HG03342 (cell line): Measurements from ENCODE around the gene CDON.

Experiments
- ATAC-seq: cut with Tn5 transposase; IDR thresholded peaks from one replicate; pipeline ENCODE4 v1.9.1; 2021; ENCODE audit warnings: mild to moderate bottlenecking, moderate library complexity; ENCODE audit not compliant: unreplicated experiment

CDON gene

GRCh38 chr11:125945011-125945796 lies 117.5 kb downstream of the CDON start:
- ATAC-seq, result no peak

DNA sequence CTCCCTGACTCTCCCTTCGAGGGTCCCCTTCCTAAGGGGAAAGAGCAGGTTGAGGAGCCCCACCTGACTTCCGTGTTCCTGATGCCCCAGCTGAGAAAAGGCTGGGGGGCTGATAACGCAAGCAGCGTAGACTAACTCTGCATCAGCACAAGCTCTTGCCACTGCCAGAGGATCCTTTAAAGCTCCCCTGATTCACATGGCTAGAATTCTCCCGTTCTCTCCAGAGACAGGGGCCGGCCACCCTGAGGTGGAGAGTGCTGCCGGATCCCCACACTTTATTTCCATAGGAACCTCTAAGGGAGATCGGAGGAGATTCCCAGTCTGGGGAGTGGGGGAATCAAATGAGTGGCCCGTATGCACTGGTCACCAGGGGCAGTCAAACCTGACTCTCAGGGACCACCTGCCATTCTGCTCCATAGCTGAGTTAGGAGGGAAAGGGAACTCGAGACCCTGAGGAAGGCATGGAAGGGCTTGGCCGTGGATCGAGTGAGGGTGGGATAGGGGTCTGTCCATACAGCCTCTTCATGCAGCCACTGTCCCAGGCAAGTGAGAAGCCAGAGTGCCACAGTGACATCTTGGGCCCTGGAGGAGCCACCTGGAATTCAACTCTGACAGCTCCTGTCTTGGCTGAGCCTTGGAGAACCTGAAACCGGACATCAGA lies 118.2 kb downstream of the CDON start:
- no peak for ATAC-seq

DNA sequence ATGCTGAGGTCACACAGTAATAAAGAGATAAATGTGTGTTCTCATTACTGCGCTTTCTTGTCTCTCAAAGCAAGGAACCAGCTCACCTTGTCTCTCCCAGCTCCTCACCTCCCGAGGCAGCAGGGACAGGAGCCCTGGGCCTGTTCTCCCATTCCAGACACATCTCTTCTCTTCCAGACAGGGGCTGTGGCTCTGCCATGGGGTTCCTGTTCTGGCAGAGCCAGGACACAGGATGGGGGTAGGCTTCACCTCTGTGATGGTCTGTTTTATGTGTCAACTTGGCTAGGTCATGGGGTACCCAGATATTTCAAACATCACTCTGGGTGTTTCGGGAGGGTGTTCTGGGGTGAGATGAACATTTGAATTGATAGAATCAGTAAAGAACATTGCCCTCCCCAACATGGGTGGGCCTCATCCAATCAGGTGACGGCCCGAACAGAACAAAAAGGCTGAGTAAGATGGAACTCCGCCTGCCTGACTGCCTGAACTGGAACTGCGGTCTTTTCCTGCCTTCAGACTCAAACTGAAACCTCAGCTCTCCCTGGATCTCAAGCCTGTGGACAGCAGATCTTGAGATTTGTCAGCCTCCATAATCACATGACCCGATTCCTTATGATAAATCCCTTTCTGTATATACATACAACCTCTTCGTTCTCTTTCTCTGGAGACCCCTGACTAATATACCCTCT lies 118.9 kb downstream of the CDON start:
- no peak for ATAC-seq

DNA sequence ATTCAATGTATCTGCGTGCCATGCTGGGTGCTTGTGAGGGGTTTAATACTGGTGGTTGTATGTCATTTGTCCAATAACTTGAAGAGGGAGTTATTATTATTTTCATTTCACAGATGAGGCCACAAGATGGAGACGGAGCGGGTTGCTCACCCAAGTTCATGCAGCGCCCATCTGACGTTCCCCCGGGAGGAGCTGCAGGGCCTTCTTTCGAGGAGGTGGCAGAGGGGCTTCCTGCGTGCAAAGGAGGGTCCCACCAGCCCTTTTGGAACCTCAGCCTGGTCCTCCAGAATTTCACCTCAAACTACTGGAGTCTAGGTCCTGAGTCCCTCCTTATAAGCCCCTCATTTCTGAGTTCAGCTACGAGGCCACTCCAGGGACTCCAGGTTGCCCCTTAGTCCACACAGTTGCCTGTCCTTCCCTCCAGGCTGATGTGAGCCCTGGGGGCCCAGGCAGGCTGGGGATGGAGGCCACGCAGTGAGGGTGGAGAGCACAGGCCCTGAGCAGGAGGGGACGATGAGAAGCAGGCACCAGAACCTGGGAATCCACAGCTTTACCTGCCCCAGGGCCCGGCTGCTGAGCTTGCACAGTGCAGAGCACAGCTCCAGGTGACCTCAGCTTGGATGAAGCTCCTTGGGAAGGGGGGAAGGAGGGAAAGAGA lies 119.8 kb downstream of the CDON start:
- ATAC-seq, result no peak

GRCh38 chr11:125941619-125942611 lies 120.8 kb downstream of the CDON start:
- ATAC-seq, result peak; percentile 61

DNA sequence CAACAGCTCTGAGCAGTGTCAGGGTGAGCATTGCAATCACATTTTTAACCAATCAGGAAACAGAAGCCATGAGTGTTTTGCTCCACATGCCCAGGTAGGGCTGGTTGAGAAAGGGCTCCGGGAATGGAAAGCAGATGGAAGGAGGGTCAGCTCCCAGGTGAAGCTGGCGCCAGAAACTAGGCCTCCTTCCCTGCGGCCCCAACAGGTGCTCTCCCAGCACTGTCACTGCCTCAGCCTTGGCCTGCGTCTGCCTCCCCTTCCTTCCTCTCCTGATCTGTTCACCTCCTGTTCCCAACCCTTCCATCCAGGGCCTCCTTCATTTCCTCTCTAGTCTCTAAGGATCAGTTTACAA lies 121.4 kb downstream of the CDON start:
- ATAC-seq, result no peak

GRCh38 chr11:125940145-125940544 lies 122.5 kb downstream of the CDON start:
- no peak for ATAC-seq

DNA sequence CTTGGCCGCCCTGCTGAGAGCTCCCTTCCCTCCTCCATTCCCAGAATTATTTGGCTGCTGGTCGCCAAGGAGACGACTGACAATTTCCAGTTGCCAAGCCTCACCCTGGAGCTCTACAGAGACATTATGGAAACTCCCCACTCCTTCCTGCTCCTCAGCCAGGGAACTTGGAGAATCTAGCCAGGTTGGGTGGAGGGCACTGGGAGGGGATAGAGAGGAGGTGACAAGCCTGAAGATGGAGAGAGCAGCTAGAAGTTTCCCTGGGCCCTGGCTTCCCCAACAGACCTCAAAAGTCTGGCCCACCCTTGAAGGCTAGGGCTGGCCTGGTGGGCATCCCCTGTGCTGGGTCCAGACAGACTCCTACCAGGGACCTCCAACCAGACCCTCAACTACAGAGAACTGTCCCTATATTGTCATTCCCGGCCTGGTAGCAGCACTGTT lies 123.6 kb downstream of the CDON start:
- ATAC-seq, result no peak

- no peak for ATAC-seq
Observed at GRCh38 chr11:125938418-125938817, 124.2 kb downstream of the CDON start.

DNA sequence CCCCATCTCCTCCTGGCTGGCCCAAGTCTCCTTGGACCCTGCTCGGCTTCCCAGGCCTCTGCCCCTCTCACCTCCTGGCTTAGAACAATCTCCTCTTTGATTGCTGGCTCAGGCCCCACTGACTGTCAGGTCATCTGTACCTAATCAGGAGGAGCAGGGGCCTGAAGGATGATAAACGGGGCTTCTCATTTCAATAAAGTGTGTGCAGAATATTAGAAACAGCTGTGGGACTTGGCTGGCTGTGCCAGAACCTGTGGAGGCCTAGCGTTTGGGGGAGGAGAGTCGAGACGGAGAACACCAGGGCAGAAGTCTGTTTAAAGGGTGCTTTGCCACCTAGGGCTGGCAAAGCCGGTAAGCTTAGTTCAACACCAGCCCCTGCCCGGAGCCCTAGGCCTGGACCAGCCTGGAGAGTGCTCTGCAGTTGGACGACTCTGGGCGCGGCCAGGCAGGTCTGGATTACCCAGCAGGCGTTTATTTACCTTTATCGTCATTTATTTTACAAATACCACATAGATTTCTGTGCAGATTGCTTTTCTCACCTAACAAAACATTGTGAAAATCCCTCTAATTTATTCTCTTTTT lies 127.0 kb downstream of the CDON start:
- ATAC-seq, result no peak

DNA sequence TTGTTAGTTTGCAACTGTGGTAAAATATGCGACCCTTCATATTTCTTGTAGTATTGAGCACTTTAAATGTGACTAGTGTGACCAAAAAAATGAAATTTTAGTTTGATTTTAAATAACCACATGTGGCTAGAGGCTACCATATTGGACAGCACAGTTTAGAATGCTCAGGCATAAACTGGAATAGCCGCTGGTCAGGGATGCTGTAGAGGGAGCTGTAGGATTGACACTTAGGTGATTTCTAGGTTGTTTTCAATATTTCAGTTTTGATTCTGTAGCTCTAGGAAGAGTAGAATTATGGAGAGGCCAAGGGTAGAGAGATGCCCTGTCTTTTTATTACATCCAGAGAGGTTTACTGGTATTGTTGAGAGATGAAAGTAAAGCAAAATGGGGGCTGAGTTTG lies 127.6 kb downstream of the CDON start:
- no peak for ATAC-seq

DNA sequence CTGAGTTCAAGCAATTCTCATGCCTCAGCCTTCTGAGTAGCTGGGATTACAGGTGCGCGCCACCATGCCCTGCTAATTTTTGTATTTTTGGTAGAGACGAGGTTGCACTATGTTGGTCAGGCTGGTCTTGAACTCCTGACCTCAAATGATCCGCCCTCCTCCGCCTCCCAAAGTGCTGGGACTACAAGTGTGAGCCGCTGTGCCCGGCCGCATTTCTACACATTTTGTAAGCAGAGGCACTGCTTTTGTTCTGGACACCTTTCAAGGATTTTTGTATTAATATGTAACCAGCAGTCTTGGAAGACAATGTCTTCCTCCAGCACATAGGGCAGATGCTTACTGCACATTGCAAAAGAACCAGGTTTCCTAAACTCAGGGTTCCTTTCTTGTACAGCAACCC lies 128.2 kb downstream of the CDON start:
- no peak for ATAC-seq

GRCh38 chr11:125933030-125933813 lies 129.4 kb downstream of the CDON start:
- ATAC-seq, result no peak

GRCh38 chr11:125932301-125932700 lies 130.4 kb downstream of the CDON start:
- no peak for ATAC-seq

DNA sequence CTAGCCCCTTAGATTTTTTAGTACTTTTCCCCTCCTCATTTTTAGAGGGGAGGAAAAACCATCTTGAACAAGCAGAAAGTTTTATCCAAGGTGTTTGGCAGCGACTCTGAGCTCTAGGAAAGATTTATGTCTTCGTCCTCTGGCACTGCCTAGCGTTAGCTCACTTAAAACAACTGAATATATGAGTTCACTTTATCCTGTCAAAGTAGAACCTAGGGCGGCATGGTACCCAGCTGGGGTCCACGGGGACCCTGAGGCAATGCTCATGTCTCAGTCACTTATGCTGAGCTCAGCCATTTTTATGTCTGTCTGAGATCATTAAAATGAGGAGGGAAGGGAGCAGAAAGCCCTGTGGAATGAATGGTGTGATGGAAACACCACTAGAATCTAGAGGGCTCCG lies 131.0 kb downstream of the CDON start:
- ATAC-seq, result no peak

GRCh38 chr11:125931116-125931515 lies 131.6 kb downstream of the CDON start:
- no peak for ATAC-seq

GRCh38 chr11:125930076-125930450 lies 132.6 kb downstream of the CDON start:
- no peak for ATAC-seq

GRCh38 chr11:125929445-125930075 lies 133.1 kb downstream of the CDON start:
- no peak for ATAC-seq

DNA sequence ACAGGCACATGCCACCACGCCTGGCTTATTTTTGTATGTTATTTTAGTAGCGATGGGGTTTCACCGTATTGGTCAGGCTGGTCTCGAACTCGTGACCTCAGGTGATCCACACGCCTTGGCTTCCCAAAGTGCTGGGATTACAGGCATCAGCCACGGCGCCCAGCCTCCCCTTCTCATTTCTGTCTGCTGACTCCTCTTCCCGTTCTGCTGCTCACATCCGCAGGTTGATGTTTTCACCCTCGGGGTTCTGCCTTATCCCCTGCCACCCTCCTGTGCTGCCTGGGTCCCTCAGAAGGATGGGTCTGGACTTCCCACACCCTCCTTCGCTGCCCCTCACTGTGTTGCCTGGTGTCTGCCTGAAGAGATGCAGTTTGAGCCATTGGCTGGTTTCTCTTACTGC lies 136.0 kb downstream of the CDON start:
- no peak for ATAC-seq
